ENCODE results near the gene MACROH2A2.
"Not testable (repeated sequence)": the region's sequence is repeated elsewhere in the genome, so short reads cannot be mapped to it uniquely, and the experiment has no call there.

The MACROH2A2 gene

DNA sequence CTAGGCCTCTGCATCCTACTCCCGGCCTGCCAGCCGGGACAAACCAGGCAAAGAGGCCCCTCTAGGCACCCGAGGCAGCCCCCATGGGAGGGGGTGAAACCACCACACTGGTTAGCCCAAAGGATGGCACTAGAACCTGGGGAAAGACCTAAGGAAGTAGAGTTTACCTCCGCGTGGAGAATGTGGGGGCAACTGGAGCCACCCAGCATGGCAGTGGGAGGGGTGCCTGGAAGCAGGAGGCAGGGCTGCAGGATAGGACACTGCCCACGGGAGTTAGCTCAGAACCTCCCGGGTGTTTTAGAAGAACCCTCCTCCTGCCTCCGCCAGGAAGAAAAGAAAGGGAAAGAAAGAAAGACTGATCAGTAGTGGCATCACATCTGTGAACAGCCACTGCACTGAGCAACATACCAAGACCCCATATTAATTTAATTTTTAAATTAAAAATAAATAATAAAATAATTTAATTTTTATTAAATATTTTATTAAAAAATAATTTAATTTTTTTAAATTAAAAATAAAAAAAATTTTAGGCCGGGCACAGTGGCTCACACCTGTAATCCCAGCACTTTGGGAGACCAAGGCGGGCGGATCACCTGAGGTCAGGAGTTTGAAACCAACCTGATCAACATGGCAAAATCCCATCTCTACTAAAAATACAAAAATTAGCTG lies 68.8 kb downstream of the MACROH2A2 start:
- TF ChIP-seq, protein P1, sequence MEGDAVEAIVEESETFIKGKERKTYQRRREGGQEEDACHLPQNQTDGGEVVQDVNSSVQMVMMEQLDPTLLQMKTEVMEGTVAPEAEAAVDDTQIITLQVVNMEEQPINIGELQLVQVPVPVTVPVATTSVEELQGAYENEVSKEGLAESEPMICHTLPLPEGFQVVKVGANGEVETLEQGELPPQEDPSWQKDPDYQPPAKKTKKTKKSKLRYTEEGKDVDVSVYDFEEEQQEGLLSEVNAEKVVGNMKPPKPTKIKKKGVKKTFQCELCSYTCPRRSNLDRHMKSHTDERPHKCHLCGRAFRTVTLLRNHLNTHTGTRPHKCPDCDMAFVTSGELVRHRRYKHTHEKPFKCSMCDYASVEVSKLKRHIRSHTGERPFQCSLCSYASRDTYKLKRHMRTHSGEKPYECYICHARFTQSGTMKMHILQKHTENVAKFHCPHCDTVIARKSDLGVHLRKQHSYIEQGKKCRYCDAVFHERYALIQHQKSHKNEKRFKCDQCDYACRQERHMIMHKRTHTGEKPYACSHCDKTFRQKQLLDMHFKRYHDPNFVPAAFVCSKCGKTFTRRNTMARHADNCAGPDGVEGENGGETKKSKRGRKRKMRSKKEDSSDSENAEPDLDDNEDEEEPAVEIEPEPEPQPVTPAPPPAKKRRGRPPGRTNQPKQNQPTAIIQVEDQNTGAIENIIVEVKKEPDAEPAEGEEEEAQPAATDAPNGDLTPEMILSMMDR (conservative IDR thresholded peaks at IDR 0.05; ENCODE audit: low read length): no peak
- no peak overlapping the region for H3K4me3 ChIP-seq (ENCODE audit: low read length)
- DNase-seq (ENCODE audit: low read depth): no peak

DNA sequence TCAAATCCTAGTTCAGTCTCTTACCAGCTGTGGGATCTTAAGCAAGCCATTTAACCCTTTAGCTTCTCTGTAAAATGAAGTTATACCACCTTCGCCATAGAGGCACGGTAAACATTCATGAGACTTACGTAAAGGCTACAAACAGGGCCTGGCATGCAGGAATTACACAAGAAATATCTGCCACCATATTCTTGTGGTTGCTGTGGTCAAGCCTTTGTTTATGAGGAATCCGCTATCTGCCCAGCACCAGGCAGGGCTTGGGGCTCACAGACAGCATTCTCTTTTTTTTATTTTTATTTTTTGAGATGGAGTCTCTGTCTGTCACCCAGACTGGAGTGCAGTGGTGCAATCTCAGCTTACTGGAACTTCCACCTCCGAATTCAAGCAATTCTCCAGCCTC lies 70.1 kb downstream of the MACROH2A2 start:
- DNase-seq (ENCODE audit: low read depth): peak; percentile 51
- TF ChIP-seq, protein P1 (conservative IDR thresholded peaks at IDR 0.05; ENCODE audit: low read length): no peak
- H3K4me3 ChIP-seq (ENCODE audit: low read length): no peak overlapping the region

DNA sequence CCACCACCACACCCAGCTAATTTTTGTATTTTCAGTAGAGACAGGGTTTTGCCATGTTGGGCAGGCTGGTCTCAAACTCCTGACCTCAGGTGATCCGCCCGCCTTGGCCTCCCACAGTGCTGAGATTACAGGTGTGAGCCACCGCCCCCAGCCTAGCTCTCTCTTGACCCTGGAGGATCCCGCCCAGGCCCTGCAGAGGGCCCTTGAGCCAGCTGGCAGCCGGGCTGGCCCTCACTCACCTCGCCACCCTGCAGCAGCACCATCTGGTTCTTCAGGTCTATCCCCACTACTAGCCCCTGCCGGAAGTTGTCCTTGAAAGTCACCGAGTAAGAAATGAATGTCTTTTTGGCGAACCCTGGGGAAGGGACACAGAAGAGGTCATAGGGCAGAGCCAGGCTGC lies 70.5 kb downstream of the MACROH2A2 start:
- DNase-seq (ENCODE audit: low read depth); H3K4me3 ChIP-seq (ENCODE audit: low read length): not testable (repeated sequence)

DNA sequence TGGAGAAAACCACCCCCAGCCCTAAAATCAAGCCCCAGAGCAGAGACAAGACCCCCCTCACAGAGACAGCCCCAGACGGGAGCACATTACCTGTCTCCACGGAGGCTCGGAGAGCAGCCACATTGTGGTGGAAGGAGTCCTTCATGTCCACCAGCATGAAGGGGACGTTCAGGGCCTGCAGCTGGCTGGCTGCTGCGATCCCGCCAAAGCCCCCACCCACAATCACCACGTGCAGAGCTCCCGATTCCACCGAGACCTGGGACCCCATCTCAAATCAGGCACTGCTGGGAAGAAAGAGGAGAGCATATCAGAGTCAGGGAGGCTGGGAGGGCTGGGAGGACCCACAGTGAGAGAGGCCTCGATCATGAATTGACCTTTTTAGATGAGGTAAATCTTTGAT lies 71.2 kb downstream of the MACROH2A2 start:
- TF ChIP-seq, protein P1 (conservative IDR thresholded peaks at IDR 0.05; ENCODE audit: low read length): no peak
- DNase-seq (ENCODE audit: low read depth): no peak
- H3K4me3 ChIP-seq (ENCODE audit: low read length): no peak overlapping the region

DNA sequence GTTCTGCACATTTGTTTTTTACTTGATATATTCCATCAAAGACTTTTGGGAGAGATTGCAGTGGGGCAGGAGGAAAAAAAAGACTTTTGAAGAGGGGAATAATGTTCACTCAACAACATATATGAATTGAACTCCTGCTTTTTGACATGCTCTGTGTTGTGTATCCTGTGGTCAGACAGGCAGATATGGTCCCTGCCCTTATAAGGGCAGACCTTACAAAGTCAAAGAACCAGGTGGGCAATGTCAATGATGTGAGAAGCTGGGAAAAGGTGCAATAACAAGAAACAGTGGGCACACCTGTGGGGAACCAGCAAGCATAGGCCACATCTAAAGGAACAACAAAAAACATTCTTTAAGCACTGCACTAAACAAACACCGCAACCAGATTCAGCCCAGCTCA lies 71.8 kb downstream of the MACROH2A2 start:
- no peak overlapping the region for H3K4me3 ChIP-seq (ENCODE audit: low read length)
- DNase-seq (ENCODE audit: low read depth): no peak
- TF ChIP-seq, protein P1 (conservative IDR thresholded peaks at IDR 0.05; ENCODE audit: low read length): no peak

DNA sequence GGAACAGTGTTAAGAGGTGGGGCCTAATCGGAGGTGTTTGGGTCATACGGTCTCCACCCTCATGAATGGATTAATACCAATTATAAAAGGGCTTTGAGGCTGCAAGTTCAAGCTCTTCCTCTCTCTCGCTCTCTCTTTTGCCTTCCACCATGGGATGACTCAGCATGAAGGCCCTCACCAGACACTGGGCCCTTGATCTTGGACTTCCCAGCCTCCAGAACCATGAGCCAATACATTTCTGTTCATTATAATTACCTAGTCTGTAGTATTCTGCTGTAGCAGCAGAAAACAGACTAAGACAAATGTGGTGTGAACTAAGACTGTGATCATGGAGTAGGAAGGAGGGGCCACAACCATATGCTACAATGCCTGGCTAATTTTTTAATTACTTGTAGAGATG lies 72.3 kb downstream of the MACROH2A2 start:
- DNase-seq (ENCODE audit: low read depth): no peak
- TF ChIP-seq, protein P1 (conservative IDR thresholded peaks at IDR 0.05; ENCODE audit: low read length): no peak
- H3K4me3 ChIP-seq (ENCODE audit: low read length): no peak overlapping the region

DNA sequence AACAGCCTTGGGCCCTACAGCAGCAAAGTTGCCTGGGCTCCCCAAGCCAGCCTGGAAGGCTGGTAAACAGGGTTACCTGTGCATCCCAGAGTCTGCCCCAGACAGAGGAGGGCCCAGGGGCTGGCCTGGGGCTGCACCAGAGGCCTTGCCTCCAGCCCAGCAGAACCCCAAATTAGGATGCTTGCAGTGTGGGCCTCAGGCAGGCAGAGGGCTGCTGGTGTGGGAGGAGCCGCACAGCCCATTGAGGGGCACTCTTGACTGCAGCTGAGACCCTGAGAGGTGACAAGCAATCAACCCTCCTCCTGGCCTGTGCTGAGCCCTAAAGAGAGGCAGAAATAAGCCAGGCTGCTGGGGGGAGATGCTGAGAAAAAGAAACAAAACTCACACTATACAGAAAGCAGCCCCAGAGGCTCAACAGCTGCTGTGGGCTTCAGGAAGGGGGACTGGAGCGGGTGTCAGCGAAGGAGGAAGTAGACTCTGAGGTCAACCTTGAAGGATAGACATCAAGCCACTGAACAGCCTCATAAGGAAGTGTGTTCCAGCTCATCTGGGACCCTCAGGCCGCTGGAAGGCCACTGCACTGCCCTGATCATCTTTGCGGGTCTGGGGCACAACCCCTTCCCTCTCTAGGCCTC lies 73.4 kb downstream of the MACROH2A2 start:
- TF ChIP-seq, protein P1 (conservative IDR thresholded peaks at IDR 0.05; ENCODE audit: low read length): no peak
- no peak for DNase-seq (ENCODE audit: low read depth)
- no peak overlapping the region for H3K4me3 ChIP-seq (ENCODE audit: low read length)
